ENCODE results near the gene NADSYN1.
"Not testable (repeated sequence)": the region's sequence is repeated elsewhere in the genome, so short reads cannot be mapped to it uniquely, and the experiment has no call there.

Gene NADSYN1

DNA sequence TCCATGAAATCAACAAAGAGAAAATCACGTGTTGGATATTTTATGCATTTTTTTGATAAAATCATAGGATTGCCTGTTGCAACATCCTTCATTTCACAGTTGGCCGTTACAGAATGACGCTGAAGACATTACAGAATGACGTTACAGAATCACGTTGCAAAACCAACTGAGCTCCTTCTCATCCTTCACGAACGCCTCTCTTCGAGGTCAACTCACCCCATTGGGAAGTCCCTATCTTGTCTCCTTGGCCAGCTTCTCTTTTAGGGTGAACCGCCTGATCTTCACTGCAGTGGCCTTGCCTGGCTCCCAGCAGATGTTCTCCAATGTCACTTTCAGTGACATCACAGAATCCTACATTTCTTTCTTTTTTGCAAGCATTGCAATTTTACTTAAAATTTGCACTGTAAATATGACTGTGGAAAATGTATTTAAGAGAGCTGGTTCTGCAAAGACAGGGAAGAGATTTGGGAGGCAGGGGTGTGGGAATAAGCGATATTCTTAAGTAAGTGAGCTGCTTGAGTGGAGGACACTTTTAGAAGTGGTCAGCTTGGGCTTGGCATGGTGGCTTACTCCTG, 79.1 kb downstream of the NADSYN1 start:
- DNase-seq: no peak

DNA sequence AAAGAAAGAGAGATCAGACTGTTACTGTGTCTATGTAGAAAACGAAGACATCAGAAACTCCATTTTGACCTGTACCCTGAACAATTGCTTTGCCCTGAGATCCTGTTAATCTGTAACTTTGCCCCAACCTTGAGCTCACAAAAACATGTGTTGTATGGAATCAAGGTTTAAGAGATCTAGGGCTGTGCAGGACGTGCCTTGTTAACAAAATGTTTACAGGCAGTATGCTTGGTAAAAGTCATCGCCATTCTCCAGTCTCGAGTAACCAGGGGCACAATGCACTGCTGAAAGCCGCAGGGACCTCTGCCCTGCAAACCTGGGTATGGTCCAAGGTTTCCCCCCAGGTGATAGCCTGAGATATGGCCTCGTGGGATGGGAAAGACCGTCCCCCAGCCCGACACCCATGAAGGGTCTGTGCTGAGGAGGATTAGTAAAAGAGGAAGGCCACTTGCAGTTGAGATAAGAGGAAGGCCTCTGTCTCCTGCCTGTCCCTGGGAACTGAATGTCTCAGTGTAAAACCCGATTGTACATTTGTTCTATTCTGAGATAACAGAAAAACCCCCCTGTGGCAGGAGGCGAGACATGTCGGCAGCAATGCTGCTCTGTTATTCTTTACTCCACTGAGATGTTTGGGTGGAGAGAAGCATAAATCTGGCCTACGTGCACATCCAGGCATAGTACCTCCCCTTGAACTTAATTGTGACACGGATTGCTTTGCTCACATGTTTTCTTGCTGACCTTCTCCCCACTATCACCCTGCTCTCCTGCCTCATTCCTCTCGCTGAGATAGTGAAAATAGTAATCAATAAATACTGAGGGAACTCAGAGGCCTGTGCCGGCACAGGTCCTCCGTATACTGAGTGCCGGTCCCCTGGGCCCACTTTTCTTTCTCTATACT, 82.0 kb downstream of the NADSYN1 start:
- DNase-seq: not testable (repeated sequence)

DNA sequence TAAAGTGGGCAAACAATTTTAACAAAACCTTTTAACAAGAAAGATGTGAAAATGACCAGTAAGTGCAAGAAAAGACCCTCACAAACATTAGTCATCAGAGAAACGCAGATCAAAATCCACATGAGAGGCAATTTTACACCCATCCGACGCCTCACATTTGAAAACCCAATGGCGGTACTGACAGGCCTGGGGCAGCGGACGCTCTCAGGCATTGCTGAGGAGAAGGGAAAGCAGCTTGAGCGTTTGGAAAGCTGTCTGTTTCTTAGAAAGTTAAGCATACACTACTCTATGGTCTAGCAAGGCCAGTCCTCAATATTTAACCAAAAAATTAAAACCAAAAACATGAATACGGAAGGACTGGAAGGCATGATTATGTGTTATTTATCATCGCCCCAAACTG, 82.8 kb downstream of the NADSYN1 start:
- no peak for DNase-seq

DNA sequence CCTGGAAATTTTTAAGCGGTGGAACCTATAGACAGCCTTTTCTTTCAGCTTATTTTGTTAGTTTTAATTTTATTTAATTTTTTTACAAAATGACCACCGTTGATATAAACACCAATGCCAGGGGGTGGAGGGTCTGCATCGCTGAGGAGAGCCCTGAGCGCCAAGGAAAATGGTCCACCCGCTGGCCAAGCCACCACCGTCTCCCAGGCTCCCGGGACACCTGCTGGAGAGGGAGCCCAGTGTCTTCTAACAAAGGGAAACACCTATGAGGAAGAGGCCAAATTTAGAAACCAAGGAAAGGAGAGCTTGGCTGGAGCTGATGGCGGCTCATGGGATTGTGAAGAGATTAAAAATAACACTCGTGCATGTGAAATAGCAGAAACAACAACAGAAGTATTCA, 84.5 kb downstream of the NADSYN1 start:
- no peak for DNase-seq

DNA sequence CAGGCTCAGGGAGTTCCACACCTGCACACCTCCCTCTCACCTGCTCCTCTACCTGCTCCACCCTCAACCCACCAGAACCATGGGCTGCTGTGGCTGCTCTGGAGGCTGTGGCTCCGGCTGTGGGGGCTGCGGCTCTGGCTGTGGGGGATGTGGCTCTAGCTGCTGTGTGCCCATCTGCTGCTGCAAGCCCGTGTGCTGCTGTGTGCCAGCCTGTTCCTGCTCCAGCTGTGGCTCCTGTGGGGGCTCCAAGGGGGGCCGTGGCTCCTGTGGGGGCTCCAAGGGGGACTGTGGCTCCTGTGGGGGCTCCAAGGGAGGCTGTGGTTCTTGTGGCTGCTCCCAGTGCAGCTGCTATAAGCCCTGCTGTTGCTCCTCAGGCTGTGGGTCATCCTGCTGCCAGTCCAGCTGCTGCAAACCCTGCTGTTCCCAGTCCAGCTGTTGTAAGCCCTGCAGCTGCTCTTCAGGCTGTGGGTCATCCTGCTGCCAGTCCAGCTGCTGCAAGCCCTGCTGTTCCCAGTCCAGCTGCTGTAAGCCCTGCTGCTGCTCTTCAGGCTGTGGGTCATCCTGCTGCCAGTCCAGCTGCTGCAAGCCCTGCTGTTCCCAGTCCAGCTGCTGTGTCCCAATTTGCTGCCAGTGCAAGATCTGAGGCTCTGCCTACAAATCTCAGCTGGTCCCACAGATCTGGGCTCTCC, 85.1 kb downstream of the NADSYN1 start, which contains the start of gene KRTAP5-8:
Gene KRTAP5-8 (plus strand): TSS at position 49 of the 689 bp plus-strand sequence. CDS start 31 bp downstream, at position 80.
- DNase-seq: not testable (repeated sequence)

- no peak for DNase-seq
These were observed 85.6 kb downstream of the NADSYN1 start for GRCh38 chr11:71538666-71538990.

GRCh38 chr11:71539017-71539416, 86.0 kb downstream of the NADSYN1 start:
- DNase-seq: no peak

DNA sequence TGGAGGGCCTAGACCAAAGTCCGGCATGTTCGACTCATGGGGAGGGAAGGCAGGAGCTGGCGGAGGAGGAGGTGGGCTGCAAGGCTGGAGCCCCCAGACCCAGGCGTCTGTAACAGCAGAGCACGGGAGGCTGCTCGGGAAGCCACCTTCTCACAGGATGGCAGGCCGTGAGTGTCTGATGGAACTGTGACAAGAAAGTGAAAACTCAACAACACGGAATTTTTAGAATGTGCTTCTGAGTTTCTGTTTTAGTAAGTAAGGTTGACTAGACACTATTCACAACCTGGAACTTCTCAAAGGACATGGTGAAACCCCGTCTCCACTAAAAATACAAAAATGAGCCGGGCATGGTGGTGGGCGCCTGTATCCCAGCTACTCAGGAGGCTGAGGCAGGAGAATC, 87.0 kb downstream of the NADSYN1 start:
- not testable (repeated sequence) for DNase-seq

- not testable (repeated sequence) for DNase-seq
These were observed 87.7 kb downstream of the NADSYN1 start for GRCh38 chr11:71540521-71541304.

DNA sequence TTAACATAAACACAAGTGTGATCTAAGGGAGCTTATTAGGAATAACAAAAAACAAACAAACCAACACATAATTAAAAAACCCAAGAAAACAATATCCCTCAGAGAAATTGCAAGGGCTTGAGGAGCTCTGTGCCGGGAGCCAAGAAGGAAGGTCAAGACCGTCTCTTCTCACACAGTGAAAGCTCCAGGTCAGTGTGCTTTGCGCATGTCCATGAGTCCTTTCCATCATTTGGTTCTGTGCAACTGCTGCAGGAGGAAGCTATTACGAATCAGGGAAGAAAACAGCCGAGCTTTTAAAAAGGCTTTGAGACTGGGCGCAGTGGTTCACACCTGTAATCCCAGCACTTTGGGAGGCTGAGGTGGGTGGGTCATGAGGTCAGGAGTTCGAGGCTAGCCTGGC, 89.4 kb downstream of the NADSYN1 start:
- DNase-seq: no peak

- DNase-seq: no peak
These were observed 90.1 kb downstream of the NADSYN1 start for GRCh38 chr11:71542879-71543777.

GRCh38 chr11:71543866-71544265, 90.9 kb downstream of the NADSYN1 start:
- no peak for DNase-seq

DNA sequence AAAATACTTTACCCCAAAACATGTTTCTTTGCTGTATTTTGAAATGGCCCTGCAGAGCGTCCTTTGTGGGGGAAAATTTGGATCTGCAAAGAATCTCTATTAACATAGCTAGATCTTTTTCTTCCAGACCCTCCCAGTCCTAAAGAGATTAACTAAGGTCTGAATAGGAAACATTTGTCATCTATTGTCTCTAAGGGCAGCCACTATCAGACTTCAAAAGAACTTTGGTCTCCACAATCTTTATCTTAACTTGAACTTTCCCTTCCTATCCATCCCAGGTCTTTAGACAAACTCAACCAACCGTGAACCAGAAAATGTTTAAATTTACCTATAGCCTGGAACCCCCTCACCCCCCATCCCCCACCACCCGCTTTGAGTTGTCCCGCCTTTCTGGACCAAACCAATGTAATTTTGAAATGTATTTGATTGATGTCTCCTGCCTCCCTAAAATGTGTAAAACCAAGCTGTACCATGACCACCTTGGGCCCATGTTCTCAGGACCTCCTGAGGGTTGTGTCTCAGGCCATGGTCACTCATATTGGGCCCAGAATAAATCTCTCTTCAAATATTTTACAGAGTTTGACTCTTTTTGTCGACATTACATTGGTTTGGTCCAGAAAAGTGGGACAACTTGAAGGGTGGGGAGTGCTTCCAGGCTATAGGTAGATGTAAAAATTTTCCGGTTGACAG, 91.7 kb downstream of the NADSYN1 start:
- DNase-seq: no peak

DNA sequence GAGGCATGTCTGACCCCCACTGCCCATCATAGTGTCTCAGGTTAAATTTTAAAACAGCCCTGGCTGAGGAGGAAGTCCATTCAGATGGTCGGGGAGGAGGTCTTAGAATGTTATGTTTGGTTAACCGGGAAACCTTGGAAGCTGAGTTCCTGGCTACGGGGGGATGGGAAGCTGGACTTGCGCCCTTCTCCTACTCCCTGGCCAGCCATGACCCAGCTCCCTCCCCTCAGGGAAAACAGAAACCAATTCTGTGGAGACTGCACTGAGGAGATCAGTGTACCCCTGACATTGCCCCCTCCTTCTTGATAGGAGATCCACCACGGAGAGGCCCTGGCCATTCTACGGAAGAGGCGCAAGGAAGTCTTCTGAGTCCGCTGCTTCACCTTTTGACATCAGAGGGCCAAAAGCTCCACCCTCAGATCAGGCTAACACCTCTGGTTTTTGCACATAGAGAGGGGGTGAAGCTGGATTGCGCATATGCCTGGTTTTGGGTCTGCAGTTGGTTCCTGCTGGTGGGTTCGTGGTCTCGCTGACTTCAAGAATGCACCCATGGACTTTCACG, 92.5 kb downstream of the NADSYN1 start:
- no peak for DNase-seq

GRCh38 chr11:71548120-71548519, 95.1 kb downstream of the NADSYN1 start, which contains the start of gene KRTAP5-9:
Gene KRTAP5-9 (plus strand): TSS chr11:71548420. CDS start chr11:71548658, 238 bp downstream.
- DNase-seq: no peak

DNA sequence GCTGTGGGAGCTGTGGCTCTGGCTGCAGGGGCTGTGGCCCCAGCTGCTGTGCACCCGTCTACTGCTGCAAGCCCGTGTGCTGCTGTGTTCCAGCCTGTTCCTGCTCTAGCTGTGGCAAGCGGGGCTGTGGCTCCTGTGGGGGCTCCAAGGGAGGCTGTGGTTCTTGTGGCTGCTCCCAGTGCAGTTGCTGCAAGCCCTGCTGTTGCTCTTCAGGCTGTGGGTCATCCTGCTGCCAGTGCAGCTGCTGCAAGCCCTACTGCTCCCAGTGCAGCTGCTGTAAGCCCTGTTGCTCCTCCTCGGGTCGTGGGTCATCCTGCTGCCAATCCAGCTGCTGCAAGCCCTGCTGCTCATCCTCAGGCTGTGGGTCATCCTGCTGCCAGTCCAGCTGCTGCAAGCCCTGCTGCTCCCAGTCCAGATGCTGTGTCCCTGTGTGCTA, 95.7 kb downstream of the NADSYN1 start:
- DNase-seq: no peak

All from NCI-H187 treated with DMSO at 0.1 percent for 48 hours (cell line).